H1 (cell line): Measurements from ENCODE around the gene RNPS1. TPM values are rescaled to one million over a fixed set of nuclear protein-coding genes. Genes with fewer than 3 reads are reported as not detected.
A peak's percentile ranks its signal among the peaks of the same experiment; 100 is the strongest.

Experiments used
- ASH2L ChIP-seq: fragments of 200-600, 300-600 bp; sonication (generic); IDR thresholded peaks from one replicate; pipeline ENCODE4 v1.7.1; 2017; ENCODE audit warnings: low read length
- BACH1 ChIP-seq: IDR thresholded peaks from 2 replicates; pipeline ENCODE4 v1.6.1; 2012; ENCODE audit warnings: low read length, improper control_type of control experiment
- CBX8 ChIP-seq: fragments of 300-800, 300-1000 bp; sonication (generic); IDR thresholded peaks from 2 replicates; pipeline ENCODE4 v1.7.1; 2016; ENCODE audit warnings: low read depth, low read length, borderline replicate concordance
- EP300 ChIP-seq, 2 experiments: IDR thresholded peaks; 1 replicate in 1 of 2; 2 replicates in 1 of 2; pipeline ENCODE4 v1.6.1; 2011 to 2012; ENCODE audit warnings: low read depth in 2 of 2, low read length in 2 of 2, mild to moderate bottlenecking in 2 of 2, borderline replicate concordance in 1 of 2, inconsistent platforms in 1 of 2, moderate library complexity in 1 of 2
- GABPA ChIP-seq: IDR thresholded peaks from 2 replicates; pipeline ENCODE4 v1.6.1; 2011; ENCODE audit warnings: mild to moderate bottlenecking, low read length, moderate library complexity, borderline replicate concordance; ENCODE audit not compliant: insufficient read depth
- MAX ChIP-seq: IDR thresholded peaks from 2 replicates; pipeline ENCODE4 v1.6.1; 2012; ENCODE audit warnings: inconsistent platforms
- NRF1 ChIP-seq: IDR thresholded peaks from 2 replicates; pipeline ENCODE4 v1.6.1; 2011; ENCODE audit warnings: mild to moderate bottlenecking, low read depth, low read length, improper control_type of control experiment
- PHF8 ChIP-seq: fragments of 200-600 bp; sonication (generic); conservative IDR thresholded peaks from 2 replicates; pipeline ENCODE4 v1.7.1; 2012; ENCODE audit warnings: low read depth, mild to moderate bottlenecking, inconsistent platforms, low read length, moderate library complexity
- RBBP5 ChIP-seq: IDR thresholded peaks from 2 replicates; pipeline ENCODE4 v1.7.1; 2012; ENCODE audit warnings: low read depth, mild to moderate bottlenecking, inconsistent platforms, low read length, moderate library complexity, borderline replicate concordance
- RNF2 ChIP-seq: fragments of 200-900, 300-1000 bp; sonication (generic); IDR thresholded peaks from 2 replicates; pipeline ENCODE4 v1.7.1; 2016; ENCODE audit warnings: borderline replicate concordance, low read depth, mild to moderate bottlenecking, antibody characterized with exemption, low read length; ENCODE audit not compliant: poor library complexity, severe bottlenecking; ENCODE audit errors: missing control alignments
- SP1 ChIP-seq: IDR thresholded peaks from 2 replicates; pipeline ENCODE4 v1.6.1; 2011; ENCODE audit warnings: low read depth, low read length
- SP4 ChIP-seq: IDR thresholded peaks from 2 replicates; pipeline ENCODE4 v1.6.1; 2012; ENCODE audit warnings: low read length, inconsistent platforms
- SUZ12 ChIP-seq: fragments of 200-600 bp; sonication (generic); IDR thresholded peaks from 2 replicates; pipeline ENCODE4 v1.6.1; 2012; ENCODE audit warnings: mild to moderate bottlenecking, inconsistent platforms, low read length, moderate library complexity, mixed read lengths
- polyA plus RNA-seq, 7 experiments: library from polyadenylated mRNA; depleted of rRNA in 3 of 7; stranded (reverse) in 5 of 7; unstranded in 2 of 7; fragments of >200 nt in 5 of 7; fragments of 200-250 nt in 2 of 7; gene quantifications; 1 replicate in 5 of 7; 2 replicates in 1 of 7; 4 replicates in 1 of 7; pipeline versions ENCODE4 v1.2.1 to v1.2.3, GENCODE V29; 2011 to 2013; ENCODE audit warnings: missing spikeins in 2 of 7, mixed read lengths in 2 of 7
- total RNA-seq: library from RNA; stranded (reverse); fragmentation: NEBNext Ultra II Directional; extraction: Animal tissue kit (Norgen Biotek cat#: 25700); gene quantifications from 2 replicates; pipeline ENCODE4 v1.2.1, GENCODE V29; 2021

The RNPS1 gene
- total and polyA plus RNA-seq, 2 of the 8 experiments (the other 6 are each of a cell fraction or from before 2014, with no cell fraction given), result 330 to 350 TPM

GRCh38 chr16:2205104-2205966, 62.6 kb downstream of the RNPS1 start, which contains the start of gene MLST8 (continued):
- peak; percentile 63; the same call in 1 of the 2 replicates for TF ChIP-seq MAX
- TF ChIP-seq BACH1, result peak; percentile 21; the same call in 1 of the 2 replicates
- TF ChIP-seq RNF2, result no peak
- TF ChIP-seq CBX8, result no peak
- peak; percentile 92 for TF ChIP-seq RBBP5
- 0 out of 2 replicates have a peak, but pooled peaks have one; percentile 22 for TF ChIP-seq SUZ12
- TF ChIP-seq SP4, result 0 out of 2 replicates have a peak, but pooled peaks have one; percentile 91
- TF ChIP-seq PHF8, result peak; percentile 100
- peak; percentile 98 for TF ChIP-seq NRF1
- TF ChIP-seq ASH2L, result peak; percentile 88
- no peak for TF ChIP-seq SP1
- peak in 1 of 2 experiments; percentile 97; a peak in 2 of 3 replicates for TF ChIP-seq EP300 (IDR thresholded peaks at IDR 0.05; ENCODE audit: borderline replicate concordance in 1 of 2, low read depth in 2 of 2, low read length in 2 of 2)
- TF ChIP-seq GABPA, result no peak
- TF ChIP-seq, all 59 proteins: peak for 26
